DMS114 treated with DMSO at 0.1 percent for 48 hours (cell line): ENCODE data around the gene FXYD4.
"Not testable (repeated sequence)": the region's sequence is repeated elsewhere in the genome, so short reads cannot be mapped to it uniquely, and the experiment has no call there.

Experiments
- DNase-seq: peaks from one replicate; lab custom pipeline; 2025; ENCODE audit not compliant: unreplicated experiment; lab: John Stamatoyannopoulos, UW

The FXYD4 gene

DNA sequence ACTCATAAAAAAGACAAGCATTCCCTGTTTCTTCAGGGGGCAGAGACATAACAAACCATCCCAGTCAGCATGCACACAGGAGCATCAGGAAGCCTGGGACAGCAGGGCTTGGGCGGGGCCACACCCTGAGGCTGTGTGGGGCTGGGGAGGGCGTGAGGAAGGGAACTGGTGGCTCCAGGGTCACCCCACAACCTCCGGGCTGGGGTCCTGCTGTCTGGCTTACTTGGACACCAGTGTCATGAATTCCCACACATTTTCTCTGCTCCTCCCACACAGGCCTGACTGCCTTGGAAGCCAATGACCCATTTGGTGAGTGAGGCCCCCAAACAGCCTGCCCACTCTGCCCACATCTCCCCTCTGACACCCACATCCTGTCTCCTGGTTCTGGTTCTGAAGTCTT lies 2.8 kb downstream of the FXYD4 start:
- DNase-seq, result no peak

- DNase-seq, result no peak
Observed at GRCh38 chr10:43375401-43376020, 4.1 kb downstream of the FXYD4 start.

GRCh38 chr10:43376046-43376635 lies 4.7 kb downstream of the FXYD4 start:
- DNase-seq, result no peak

- no peak for DNase-seq
Observed at GRCh38 chr10:43376828-43377423, 5.5 kb downstream of the FXYD4 start.

DNA sequence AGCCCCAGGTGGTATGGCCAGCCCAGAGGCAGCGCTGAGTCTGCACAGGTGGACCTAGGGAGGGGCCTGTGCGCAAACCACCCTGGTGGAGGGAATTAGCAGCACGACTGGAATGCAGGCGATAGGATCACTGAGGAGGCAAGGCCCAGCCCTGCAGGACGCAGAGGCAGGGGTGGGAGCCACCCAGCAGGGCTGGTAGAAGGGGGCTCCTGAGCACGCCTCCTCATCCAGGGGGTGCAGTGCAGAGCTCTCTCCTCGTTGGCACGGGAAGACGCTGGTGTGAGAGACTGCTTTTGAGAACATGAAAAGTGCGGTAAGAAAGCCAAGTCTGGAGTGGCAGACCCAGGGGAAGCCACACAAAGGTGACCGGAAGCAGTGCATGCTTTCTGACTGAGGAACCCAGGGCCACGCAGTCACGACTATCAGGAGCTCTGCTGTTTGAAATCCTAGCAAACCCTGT lies 6.0 kb downstream of the FXYD4 start:
- DNase-seq, result no peak

GRCh38 chr10:43380610-43381222 lies 9.3 kb downstream of the FXYD4 start:
- DNase-seq, result peak; percentile 24

GRCh38 chr10:43383204-43383971 lies 12.0 kb downstream of the FXYD4 start:
- no peak for DNase-seq

GRCh38 chr10:43384252-43385221 lies 13.1 kb downstream of the FXYD4 start:
- no peak for DNase-seq

DNA sequence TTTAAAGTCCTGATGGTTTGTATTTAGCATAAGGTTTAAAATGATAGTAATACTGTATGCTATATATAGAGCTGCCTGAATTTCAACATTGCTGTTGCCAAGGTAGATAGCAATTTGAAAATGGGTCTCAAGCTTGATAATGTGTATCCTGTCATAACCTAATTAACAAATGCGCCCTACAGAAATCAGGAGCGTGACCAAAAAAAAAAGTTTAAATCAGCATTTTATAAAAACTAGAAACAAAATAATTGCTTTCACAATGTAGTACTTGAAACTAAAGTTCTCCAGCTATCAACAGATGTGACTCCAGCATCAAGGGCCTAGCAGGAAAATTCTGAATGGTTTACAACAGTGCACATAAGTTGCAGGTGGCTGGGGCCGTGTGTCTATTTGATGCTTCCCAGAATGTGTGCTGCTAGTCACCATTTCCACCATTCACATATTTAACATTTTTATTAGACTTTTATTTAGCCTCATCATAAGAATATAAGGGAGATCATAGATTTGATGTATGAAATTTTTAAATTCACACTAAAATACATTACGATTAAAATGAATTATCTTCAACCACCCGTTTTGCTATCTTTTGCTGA lies 14.1 kb downstream of the FXYD4 start:
- no peak for DNase-seq

DNA sequence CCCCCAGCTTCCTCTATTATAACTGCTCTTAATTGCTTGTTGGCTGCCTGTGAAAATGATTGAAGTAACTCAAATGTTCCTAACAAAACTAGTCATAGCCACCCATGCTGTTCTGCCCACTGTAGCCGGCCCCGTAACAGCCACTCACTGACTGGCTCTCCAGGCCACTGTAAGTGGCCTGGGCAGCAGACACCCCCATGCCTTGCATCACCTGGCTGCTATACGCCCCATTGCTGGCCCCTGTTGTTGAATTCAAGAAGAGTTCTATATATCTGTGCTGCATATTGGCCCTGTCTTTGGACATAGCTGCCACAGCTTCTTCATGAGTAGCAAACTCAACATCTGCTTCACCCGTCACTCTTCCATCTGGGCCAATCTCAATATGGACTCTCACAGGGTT lies 15.1 kb downstream of the FXYD4 start:
- DNase-seq, result no peak

DNA sequence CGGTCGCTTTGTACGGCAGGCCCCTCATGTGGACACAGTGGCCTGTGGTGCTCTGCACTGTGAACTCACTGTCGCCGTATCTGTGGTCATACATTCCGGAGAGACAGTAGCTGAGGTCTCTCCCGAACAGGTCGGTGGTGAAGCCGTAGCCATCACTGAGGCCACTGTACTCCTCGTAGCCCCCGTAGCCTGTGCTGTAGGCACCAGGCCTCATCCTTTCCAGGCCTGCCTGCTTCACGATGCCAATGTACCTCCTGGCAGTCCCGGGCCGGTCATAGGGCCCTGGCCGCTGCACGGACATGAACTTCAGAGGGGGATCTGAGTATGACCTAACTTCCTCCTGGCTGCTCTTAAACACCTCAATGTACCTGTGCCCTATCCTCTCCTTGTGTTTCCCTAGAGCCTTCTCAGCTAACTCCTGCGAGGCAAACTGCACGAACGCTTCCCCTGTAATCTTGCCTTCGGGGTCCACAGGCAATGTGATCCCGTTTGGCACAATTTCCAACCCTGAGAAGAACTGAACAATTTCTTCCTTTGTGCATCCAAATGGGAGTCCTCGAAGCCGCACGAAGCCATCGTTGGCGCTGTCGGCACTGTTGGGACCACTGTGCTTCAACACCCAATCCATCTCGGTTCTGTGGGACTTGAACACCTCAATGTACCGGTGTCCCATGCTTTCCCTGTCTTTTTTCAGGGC lies 15.7 kb downstream of the FXYD4 start:
- DNase-seq, result no peak

GRCh38 chr10:43387678-43388032 lies 16.2 kb downstream of the FXYD4 start:
- DNase-seq, result no peak

DNA sequence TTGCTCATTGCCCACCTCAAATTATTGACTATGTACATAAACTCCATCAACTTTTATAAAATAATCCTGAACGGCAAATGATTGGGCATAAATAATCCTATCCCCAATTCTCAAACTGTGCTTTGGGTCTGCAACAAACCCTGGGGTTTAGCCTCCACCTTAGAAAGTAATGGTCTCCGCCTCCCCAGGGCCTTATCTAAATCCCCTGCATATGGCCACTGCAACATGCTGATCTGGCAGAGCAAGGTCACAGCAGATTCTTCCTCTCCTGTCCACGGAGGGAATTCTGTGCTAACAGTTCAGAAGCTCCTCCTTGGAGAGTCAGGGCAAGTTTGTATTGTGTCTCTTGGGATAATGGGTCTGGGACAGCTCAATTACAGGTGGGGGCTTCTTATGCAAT lies 18.4 kb downstream of the FXYD4 start:
- no peak for DNase-seq

DNA sequence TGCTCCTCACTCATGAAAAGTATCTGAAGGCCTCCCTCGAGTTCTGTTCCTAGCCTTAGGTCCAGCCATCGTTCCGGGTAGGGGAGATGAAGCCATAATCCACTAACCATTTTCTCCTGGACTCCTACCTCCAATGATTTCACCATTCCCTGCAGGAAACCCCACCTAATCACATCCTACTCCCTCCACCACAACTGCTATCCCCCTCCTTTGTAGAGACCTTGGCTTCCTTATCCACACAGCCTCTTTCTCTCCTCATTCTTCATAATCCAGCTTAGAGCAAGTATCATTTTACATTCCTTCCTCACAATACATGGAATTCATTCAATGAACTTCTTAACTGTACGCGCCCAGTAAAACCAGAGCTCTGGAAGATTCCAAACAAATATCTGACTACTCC lies 18.9 kb downstream of the FXYD4 start:
- DNase-seq, result no peak

DNA sequence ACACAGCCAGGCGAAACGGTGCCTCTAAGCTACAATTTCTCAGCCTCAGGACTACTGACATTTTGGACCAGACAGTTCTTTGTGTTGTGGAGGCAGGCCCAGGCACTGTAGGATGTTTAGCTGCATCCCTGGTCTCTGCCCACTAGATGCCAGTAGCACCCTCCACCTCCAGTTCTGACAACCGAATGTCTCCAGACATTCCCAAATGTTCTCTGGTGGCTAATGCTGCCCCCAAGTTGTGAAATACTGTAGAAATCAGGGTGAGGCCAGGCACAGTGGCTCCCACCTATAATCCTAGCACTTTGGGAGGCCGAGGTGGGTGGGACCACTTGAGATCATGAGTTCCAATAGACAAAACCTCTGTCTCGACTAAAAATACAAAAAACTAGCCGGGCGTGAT lies 19.3 kb downstream of the FXYD4 start:
- peak; percentile 76 for DNase-seq

DNA sequence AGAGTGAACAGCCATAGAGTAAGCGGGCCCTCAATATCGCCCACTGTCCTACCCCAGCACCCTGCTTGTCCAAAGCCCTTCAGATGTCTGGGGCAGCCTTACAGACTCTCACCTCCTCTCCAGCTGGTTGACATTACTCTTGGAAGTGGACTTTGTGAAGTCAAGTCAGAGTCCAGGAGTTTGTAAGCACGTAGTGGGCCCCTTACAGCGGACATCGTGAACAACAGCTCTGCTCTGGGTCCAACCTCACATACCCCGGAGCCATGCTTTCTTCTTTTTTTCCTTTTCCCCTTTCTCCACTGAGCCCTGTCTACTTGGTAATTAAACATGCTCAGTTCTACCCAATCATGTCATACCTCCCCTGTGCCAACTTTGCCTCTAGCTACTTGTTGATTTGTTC lies 20.1 kb downstream of the FXYD4 start:
- no peak for DNase-seq

- DNase-seq, result no peak
Observed at GRCh38 chr10:43392748-43393147, 21.3 kb downstream of the FXYD4 start.

DNA sequence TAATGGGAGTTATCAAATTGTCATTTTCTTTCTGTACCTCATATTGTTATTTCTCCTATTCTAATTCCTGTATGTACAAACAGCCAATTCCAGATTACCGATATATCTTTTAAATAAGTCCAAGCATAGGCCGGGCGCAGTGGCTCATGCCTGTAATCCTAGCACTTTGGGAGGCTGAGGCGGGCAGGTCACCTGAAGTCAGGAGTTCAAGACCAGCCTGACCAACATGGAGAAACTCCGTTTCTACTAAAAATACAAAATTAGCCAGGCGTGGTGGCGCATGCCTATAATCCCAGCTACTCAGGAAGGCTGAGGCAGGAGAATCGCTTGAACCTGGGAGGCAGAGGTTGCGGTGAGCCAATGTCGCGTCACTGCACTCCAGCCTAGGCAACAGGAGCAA lies 21.8 kb downstream of the FXYD4 start:
- DNase-seq, result not testable (repeated sequence)

DNA sequence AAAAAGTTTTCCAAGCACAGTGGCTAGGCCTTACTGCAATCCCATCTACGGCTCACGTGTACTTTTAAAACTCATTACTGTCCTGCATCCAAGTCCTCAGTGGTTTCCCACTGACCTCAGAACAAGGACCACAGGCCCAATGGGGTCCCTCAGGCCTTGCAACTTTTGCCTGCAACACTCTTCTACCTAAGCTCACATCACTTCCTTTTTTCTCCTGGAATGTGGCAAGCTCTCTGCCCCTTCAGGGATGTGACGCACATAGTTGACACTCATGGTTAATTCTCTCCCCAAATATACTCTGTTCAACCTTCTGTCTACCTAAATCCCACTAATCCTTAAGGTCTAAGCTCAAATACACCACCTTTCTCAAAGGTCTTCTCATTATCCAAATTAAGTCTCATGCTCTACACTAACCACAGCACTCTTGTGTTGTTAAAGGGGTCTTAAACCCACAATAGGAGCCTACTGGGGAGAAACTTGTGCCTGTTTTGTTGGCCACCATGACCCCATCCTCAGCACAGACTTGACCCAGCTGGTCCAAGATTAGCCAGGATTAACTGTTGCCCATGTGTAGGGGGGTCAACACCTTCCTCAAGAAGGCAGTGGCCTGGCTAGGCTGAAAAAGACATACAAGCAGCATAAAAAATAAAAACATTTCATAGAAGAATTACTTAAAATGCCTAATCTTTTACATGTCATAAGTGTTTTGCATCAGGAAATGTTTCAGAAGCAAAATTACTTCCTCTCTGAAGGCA lies 22.3 kb downstream of the FXYD4 start:
- no peak for DNase-seq
